GM23338 (cell line): Measurements from ENCODE around the gene PPFIA4. TPM values are rescaled to one million over a fixed set of nuclear protein-coding genes. Genes with fewer than 3 reads are reported as not detected.
A peak's percentile ranks its signal among the peaks of the same experiment; 100 is the strongest.

Experiments used
- ATAC-seq: fragments of 200-7000 bp; cut with Tn5 transposase; 3 replicates; pipeline ENCODE4 v1.9.1; 2020
- DNase-seq: peaks from one replicate; pipeline ENCODE4 v3.0.0-alpha.2; 2015; ENCODE audit warnings: low spot score
- H2AFZ ChIP-seq: fragments of 200-600 bp; sonication (generic); 2 replicates; pipeline ENCODE4 v1.8.0; 2016; ENCODE audit warnings: antibody characterized with exemption, mild to moderate bottlenecking, moderate library complexity
- H3F3A ChIP-seq: fragments of 200-600 bp; sonication (generic); replicated peaks from 2 replicates; pipeline ENCODE4 v1.8.0; 2017; ENCODE audit warnings: antibody characterized with exemption, mixed run types, low read depth
- H3K27ac ChIP-seq: fragments of 200-600 bp; sonication (generic); 2 replicates; pipeline ENCODE4 v1.6.1; 2016; ENCODE audit warnings: low read depth
- H3K27me3 ChIP-seq: fragments of 200-600 bp; sonication (generic); 2 replicates; pipeline ENCODE4 v1.8.0; 2016; ENCODE audit warnings: mild to moderate bottlenecking, mixed run types, moderate library complexity; ENCODE audit not compliant: insufficient read depth
- H3K36me3 ChIP-seq: fragments of 200-600 bp; sonication (generic); 2 replicates; pipeline ENCODE4 v1.8.0; 2016; ENCODE audit warnings: mild to moderate bottlenecking; ENCODE audit not compliant: insufficient read depth
- H3K4me1 ChIP-seq: fragments of 200-600 bp; sonication (generic); 2 replicates; pipeline ENCODE4 v1.8.0; 2016; ENCODE audit warnings: mild to moderate bottlenecking, moderate library complexity; ENCODE audit not compliant: insufficient read depth
- H3K4me2 ChIP-seq: fragments of 200-600 bp; sonication (generic); 2 replicates; pipeline ENCODE4 v1.7.1; 2017; ENCODE audit warnings: mixed run types
- H3K4me3 ChIP-seq: fragments of 200-600 bp; sonication (generic); 2 replicates; pipeline ENCODE4 v1.6.1; 2016; ENCODE audit warnings: mixed run types
- H3K79me2 ChIP-seq: fragments of 200-600 bp; sonication (generic); replicated peaks from 2 replicates; pipeline ENCODE4 v1.8.0; 2017; ENCODE audit warnings: mild to moderate bottlenecking; ENCODE audit not compliant: insufficient read depth
- H3K9me2 ChIP-seq: fragments of 200-600 bp; sonication (generic); 2 replicates; pipeline ENCODE4 v1.8.0; 2017; ENCODE audit not compliant: insufficient read depth
- H4K20me1 ChIP-seq: fragments of 200-600 bp; sonication (generic); replicated peaks from 2 replicates; pipeline ENCODE4 v1.8.0; 2017; ENCODE audit warnings: mild to moderate bottlenecking; ENCODE audit not compliant: insufficient read depth
- H3K27ac Mint-ChIP-seq: 2 replicates; pipeline ENCODE4 v1.8.0; 2020; ENCODE audit warnings: inconsistent platforms, mild to moderate bottlenecking, moderate library complexity, mixed read lengths
- H3K27me3 Mint-ChIP-seq: 3 replicates; pipeline ENCODE4 v1.8.0; 2022; ENCODE audit warnings: low read depth, mild to moderate bottlenecking, moderate library complexity, mixed read lengths, inconsistent platforms; ENCODE audit not compliant: insufficient read depth, poor library complexity
- H3K36me3 Mint-ChIP-seq: 3 replicates; pipeline ENCODE4 v1.8.0; 2021; ENCODE audit warnings: low read depth, mild to moderate bottlenecking, inconsistent platforms, moderate library complexity, mixed read lengths
- H3K4me1 Mint-ChIP-seq: 3 replicates; pipeline ENCODE4 v1.8.0; 2020; ENCODE audit warnings: mild to moderate bottlenecking, inconsistent platforms, mixed read lengths
- H3K4me3 Mint-ChIP-seq: 3 replicates; pipeline ENCODE4 v1.8.0; 2021; ENCODE audit warnings: moderate library complexity, mild to moderate bottlenecking, inconsistent platforms, mixed read lengths
- H3K9me3 Mint-ChIP-seq: 3 replicates; pipeline ENCODE4 v1.8.0; 2020; ENCODE audit warnings: moderate library complexity, mild to moderate bottlenecking, inconsistent platforms, mixed read lengths
- CREB1 ChIP-seq: fragments of 250-450 bp; sonication (Bioruptor Pico); IDR thresholded peaks from 2 replicates; pipeline ENCODE4 v1.5.0; 2020; ENCODE audit warnings: low read depth, mild to moderate bottlenecking, moderate library complexity
- CTCF ChIP-seq, 2 experiments: fragments of 200-600 bp in 1 of 2; sonication (generic) in 1 of 2; conservative IDR thresholded peaks; 2 replicates each; pipeline versions ENCODE4 v1.5.1 to v1.6.1; 2016 to 2017; ENCODE audit warnings: antibody characterized with exemption in 2 of 2, low read depth in 2 of 2, mild to moderate bottlenecking in 2 of 2, moderate library complexity in 1 of 2
- JUNB ChIP-seq: IDR thresholded peaks from one replicate; pipeline ENCODE4 v1.6.1; 2016; ENCODE audit warnings: antibody characterized with exemption; ENCODE audit not compliant: unreplicated experiment
- NANOG ChIP-seq: IDR thresholded peaks from 2 replicates; pipeline ENCODE4 v1.6.1; 2016; ENCODE audit warnings: antibody characterized with exemption, borderline replicate concordance
- REST ChIP-seq: IDR thresholded peaks from one replicate; pipeline ENCODE4 v1.6.1; 2018; ENCODE audit warnings: antibody characterized with exemption; ENCODE audit not compliant: unreplicated experiment
- STAT1 ChIP-seq: IDR thresholded peaks from one replicate; pipeline ENCODE4 v1.6.1; 2016; ENCODE audit warnings: antibody characterized with exemption; ENCODE audit not compliant: unreplicated experiment
- polyA plus RNA-seq: library from polyadenylated mRNA; unstranded; fragments of >200 nt; fragmentation: Nextera tagmentation; extraction: Ambion mirVana; gene quantifications from 2 replicates; pipeline ENCODE4 v1.2.1, GENCODE V29; 2016
- total RNA-seq: library from RNA; depleted of rRNA; stranded (reverse); fragments of >200 nt; shearing (Covaris generic); gene quantifications from 2 replicates; pipeline ENCODE4 v1.2.3, GENCODE V29; 2014

The PPFIA4 gene
- total and polyA plus RNA-seq, 2 experiments from 2014 or later = 1.3 to 7.6 TPM

GRCh38 chr1:202987255-202987654, 39.0 kb upstream of the PPFIA4 start:
- no peaks in the 10 kb centered on the region for H3K27me3 ChIP-seq
- peaks cover 5% of the 10 kb centered on the region; the same call in 1 of the 3 replicates for H3K4me1 Mint-ChIP-seq
- no peak overlapping the region for H3K27ac Mint-ChIP-seq
- H3K4me3 ChIP-seq = no peak overlapping the region
- ATAC-seq = no peak
- no peaks in the 10 kb centered on the region for H4K20me1 ChIP-seq
- no peak overlapping the region for H2AFZ ChIP-seq
- TF ChIP-seq REST (no peak), STAT1 (no peak), CTCF (conservative IDR thresholded peaks at IDR 0.05; ENCODE audit: low read depth in 2 of 2) (no peak), JUNB (no peak)
- H3K4me2 ChIP-seq = no peak overlapping the region
- 0 out of 2 replicates have a peak, but pooled peaks cover 4% of the 10 kb centered on the region for H3K9me2 ChIP-seq
- H3K27me3 Mint-ChIP-seq = peaks cover 2% of the 10 kb centered on the region
- no peaks in the 10 kb centered on the region for H3K36me3 ChIP-seq
- no peak overlapping the region for H3K27ac ChIP-seq
- no peaks in the 10 kb centered on the region for H3K4me1 ChIP-seq
- H3K9me3 Mint-ChIP-seq = no peaks in the 10 kb centered on the region; the same call in 2 of the 3 replicates
- no peaks in the 10 kb centered on the region for H3K36me3 Mint-ChIP-seq
- DNase-seq = no peak
- H3K79me2 ChIP-seq = no peaks in the 10 kb centered on the region
- H3K4me3 Mint-ChIP-seq = no peak overlapping the region
- H3F3A ChIP-seq = no peaks in the 10 kb centered on the region

- no peak; the same call in 2 of the 3 replicates for ATAC-seq
- H3K27ac ChIP-seq = no peak overlapping the region
- no peaks in the 10 kb centered on the region for H3K4me1 ChIP-seq
- Mint-ChIP-seq H3K36me3 (no peaks in the 10 kb centered on the region), H3K4me3 (no peak overlapping the region), H3K9me3 (no peaks in the 10 kb centered on the region; the same call in 2 of the 3 replicates), H3K27ac (no peak overlapping the region), H3K4me1 (peaks cover 5% of the 10 kb centered on the region; the same call in 1 of the 3 replicates), H3K27me3 (peaks cover 2% of the 10 kb centered on the region)
- 0 out of 2 replicates have a peak, but pooled peaks cover 4% of the 10 kb centered on the region for H3K9me2 ChIP-seq
- no peaks in the 10 kb centered on the region for H4K20me1 ChIP-seq
- no peaks in the 10 kb centered on the region for H3K27me3 ChIP-seq
- H3K79me2 ChIP-seq = no peaks in the 10 kb centered on the region
- H3K36me3 ChIP-seq = no peaks in the 10 kb centered on the region
- H3K4me2 ChIP-seq = no peak overlapping the region
- peak overlapping the region; percentile 87; the same call in 1 of the 2 replicates for H2AFZ ChIP-seq
- DNase-seq = no peak
- no peak overlapping the region for H3K4me3 ChIP-seq
- H3F3A ChIP-seq = no peaks in the 10 kb centered on the region
- TF ChIP-seq NANOG = no peak
- no peak for TF ChIP-seq CREB1 (CRISPR knock-in tag)
- TF ChIP-seq REST = no peak
Observed at GRCh38 chr1:202987922-202988583, 38.2 kb upstream of the PPFIA4 start.
